WERI-Rb-1 (cell line): ENCODE results near the gene MKI67.

ENCODE experiments used
- DNase-seq: peaks from one replicate; pipeline ENCODE4 v3.0.0-alpha.2; 2020
- H3K27ac ChIP-seq: fragments of 250-450 bp; sonication (Bioruptor Pico); 2 replicates; pipeline ENCODE4 v1.5.1; 2020; ENCODE audit warnings: mild to moderate bottlenecking, moderate library complexity
- H3K27me3 ChIP-seq: fragments of 250-450 bp; sonication (Bioruptor Pico); 2 replicates; pipeline ENCODE4 v1.5.1; 2021; ENCODE audit warnings: mild to moderate bottlenecking, low read depth, moderate library complexity; ENCODE audit not compliant: insufficient read depth, severe bottlenecking
- H3K36me3 ChIP-seq: fragments of 250-450 bp; sonication (Bioruptor Pico); 2 replicates; pipeline ENCODE4 v1.5.1; 2020; ENCODE audit warnings: mild to moderate bottlenecking, moderate library complexity
- H3K4me3 ChIP-seq: 2 replicates; pipeline ENCODE4 v1.5.1; 2011; ENCODE audit warnings: low read depth, mild to moderate bottlenecking, control low read depth, low read length
- H3K9me3 ChIP-seq: fragments of 250-450 bp; sonication (Bioruptor Pico); 2 replicates; pipeline ENCODE4 v1.5.1; 2021; ENCODE audit warnings: mild to moderate bottlenecking, moderate library complexity; ENCODE audit not compliant: severe bottlenecking
- TF ChIP-seq, protein P1 (sequence below): IDR thresholded peaks from 2 replicates; pipeline ENCODE4 v1.5.1; 2011; ENCODE audit warnings: low read depth, mild to moderate bottlenecking, control low read depth, inconsistent platforms, low read length

Gene MKI67

DNA sequence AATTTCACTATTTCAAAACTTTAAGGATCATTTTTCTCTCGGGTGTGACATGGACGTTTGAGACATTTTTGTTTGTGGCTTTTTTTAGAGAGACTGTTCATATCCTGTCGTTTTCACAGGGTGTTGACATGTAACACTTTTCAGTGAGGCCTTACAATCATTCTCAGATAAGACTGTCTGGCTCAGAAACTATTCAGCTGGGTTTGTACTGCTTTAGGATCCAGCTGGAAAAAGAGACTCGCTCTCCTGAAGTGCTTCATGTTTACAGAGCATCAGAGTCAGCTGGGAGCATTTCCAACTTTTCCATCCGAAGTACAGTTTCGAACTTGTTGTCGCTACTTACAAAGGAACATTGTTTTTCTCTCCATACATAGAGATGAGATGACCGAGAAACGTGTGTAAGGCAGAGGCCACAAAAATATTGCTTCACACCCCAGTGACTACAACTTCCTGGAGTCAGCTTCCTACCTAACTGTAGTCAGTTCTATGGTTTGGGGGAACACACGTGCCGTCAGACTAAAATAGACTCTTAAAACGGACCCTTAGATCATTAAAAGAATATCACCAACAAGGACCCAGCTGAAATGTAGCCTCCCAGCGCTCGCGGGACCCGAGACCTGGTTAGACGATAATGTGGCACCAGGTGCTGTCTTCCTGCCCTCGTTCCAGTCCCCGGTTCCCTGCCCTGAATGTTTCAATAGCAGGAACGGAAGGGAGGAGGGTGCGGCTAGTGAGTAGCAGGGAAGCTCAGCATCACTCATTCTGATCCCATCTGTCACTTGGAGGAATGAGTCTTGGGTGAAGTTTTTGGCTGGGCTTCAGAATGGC lies 78.0 kb downstream of the MKI67 start:
- Histone ChIP-seq H3K27ac (no peak overlapping the region), H3K9me3 (no peaks in the 10 kb centered on the region), H3K27me3 (no peaks in the 10 kb centered on the region), H3K36me3 (no peaks in the 10 kb centered on the region), H3K4me3 (no peak overlapping the region)
- no peak for DNase-seq
- TF ChIP-seq, protein P1, sequence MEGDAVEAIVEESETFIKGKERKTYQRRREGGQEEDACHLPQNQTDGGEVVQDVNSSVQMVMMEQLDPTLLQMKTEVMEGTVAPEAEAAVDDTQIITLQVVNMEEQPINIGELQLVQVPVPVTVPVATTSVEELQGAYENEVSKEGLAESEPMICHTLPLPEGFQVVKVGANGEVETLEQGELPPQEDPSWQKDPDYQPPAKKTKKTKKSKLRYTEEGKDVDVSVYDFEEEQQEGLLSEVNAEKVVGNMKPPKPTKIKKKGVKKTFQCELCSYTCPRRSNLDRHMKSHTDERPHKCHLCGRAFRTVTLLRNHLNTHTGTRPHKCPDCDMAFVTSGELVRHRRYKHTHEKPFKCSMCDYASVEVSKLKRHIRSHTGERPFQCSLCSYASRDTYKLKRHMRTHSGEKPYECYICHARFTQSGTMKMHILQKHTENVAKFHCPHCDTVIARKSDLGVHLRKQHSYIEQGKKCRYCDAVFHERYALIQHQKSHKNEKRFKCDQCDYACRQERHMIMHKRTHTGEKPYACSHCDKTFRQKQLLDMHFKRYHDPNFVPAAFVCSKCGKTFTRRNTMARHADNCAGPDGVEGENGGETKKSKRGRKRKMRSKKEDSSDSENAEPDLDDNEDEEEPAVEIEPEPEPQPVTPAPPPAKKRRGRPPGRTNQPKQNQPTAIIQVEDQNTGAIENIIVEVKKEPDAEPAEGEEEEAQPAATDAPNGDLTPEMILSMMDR = no peak

DNA sequence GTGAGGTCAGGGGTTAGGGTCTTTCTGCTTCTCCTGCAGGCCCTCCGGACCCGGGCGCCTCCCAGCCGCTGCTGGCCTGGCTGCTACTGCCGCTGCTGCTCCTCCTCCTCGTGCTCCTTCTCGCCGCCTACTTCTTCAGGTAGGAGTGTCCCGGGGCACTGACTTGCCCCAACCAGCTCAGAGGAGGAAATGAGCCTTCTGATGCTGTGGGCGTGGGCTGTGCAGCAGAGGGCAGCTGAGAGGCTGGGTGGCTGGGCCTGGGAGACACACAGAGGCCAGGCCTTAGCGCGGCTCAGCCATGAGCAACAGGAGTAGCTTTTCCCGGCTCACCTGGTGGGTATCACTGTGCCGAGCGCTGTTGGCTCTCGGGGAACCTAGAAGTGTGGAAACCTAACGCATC lies 78.9 kb downstream of the MKI67 start:
- no peaks in the 10 kb centered on the region for H3K27me3 ChIP-seq
- H3K9me3 ChIP-seq = no peaks in the 10 kb centered on the region
- H3K27ac ChIP-seq = no peak overlapping the region
- DNase-seq = no peak
- no peak overlapping the region for H3K4me3 ChIP-seq
- TF ChIP-seq, protein P1 = no peak
- no peaks in the 10 kb centered on the region for H3K36me3 ChIP-seq

DNA sequence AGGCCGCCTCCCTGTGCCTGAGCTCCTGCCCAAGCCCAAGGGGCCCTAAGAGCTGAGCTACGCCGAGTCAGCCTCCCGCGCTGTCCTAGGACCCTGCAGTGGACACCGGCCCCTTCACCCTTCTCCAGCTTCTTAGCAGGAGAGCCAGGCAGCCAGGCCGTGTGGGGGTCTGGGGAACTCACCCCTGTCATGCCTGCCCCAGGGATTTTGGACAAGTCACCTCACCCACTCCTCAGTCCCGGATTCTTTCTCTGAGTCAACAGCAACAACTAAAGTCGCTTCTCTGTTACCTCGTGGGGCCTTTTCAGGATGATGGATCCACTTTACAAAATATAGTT lies 79.3 kb downstream of the MKI67 start:
- no peaks in the 10 kb centered on the region for H3K36me3 ChIP-seq
- H3K27me3 ChIP-seq = no peaks in the 10 kb centered on the region
- DNase-seq = no peak
- no peaks in the 10 kb centered on the region for H3K9me3 ChIP-seq
- no peak overlapping the region for H3K4me3 ChIP-seq
- H3K27ac ChIP-seq = no peak overlapping the region
- TF ChIP-seq, protein P1 = no peak
